Neural cell (in vitro differentiated cells): ENCODE measurements around the gene CYP8B1. TPM values are rescaled to one million over a fixed set of nuclear protein-coding genes. Genes with fewer than 3 reads are reported as not detected.

Source experiments
- H2AFZ ChIP-seq: fragments of 200-600, 300-800 bp; sonication (generic), shearing (Covaris generic); 2 replicates; pipeline ENCODE4 v1.6.0; 2014; ENCODE audit warnings: low read depth, mild to moderate bottlenecking, antibody characterized with exemption, low read length, moderate library complexity
- H3F3A ChIP-seq: fragments of 200-600 bp; shearing (Covaris generic); 2 replicates; pipeline ENCODE4 v1.6.1; 2016; ENCODE audit warnings: mild to moderate bottlenecking, moderate library complexity, mixed read lengths, antibody characterized with exemption, low read length; ENCODE audit not compliant: insufficient read depth, poor library complexity, severe bottlenecking
- H3K27ac ChIP-seq: fragments of 200-600, 300-800 bp; sonication (generic), shearing (Covaris generic); 2 replicates; pipeline ENCODE4 v1.5.1; 2014; ENCODE audit warnings: mild to moderate bottlenecking, low read length, moderate library complexity
- H3K27me3 ChIP-seq: fragments of 300-800, 200-600 bp; sonication (generic), shearing (Covaris generic); 2 replicates; pipeline ENCODE4 v1.6.0; 2014; ENCODE audit warnings: mild to moderate bottlenecking, low read depth, low read length, moderate library complexity; ENCODE audit not compliant: insufficient read depth
- H3K36me3 ChIP-seq: fragments of 300-800, 200-600 bp; sonication (generic), shearing (Covaris generic); 2 replicates; pipeline ENCODE4 v1.5.1; 2014; ENCODE audit warnings: mild to moderate bottlenecking, antibody characterized with exemption, low read length, moderate library complexity; ENCODE audit not compliant: insufficient read depth
- H3K4me2 ChIP-seq: fragments of 300-800, 200-600 bp; sonication (generic), shearing (Covaris generic); 2 replicates; pipeline ENCODE4 v1.6.0; 2014; ENCODE audit warnings: mild to moderate bottlenecking, low read length
- H3K4me3 ChIP-seq: fragments of 300-800, 200-600 bp; sonication (generic), shearing (Covaris generic); 2 replicates; pipeline ENCODE4 v1.5.1; 2014; ENCODE audit warnings: mild to moderate bottlenecking, low read length, moderate library complexity
- H3K79me2 ChIP-seq: fragments of 200-600 bp; shearing (Covaris generic); replicated peaks from 2 replicates; pipeline ENCODE4 v1.6.0; 2014; ENCODE audit warnings: mild to moderate bottlenecking, low read length, moderate library complexity; ENCODE audit not compliant: insufficient read depth
- H3K9ac ChIP-seq: fragments of 300-800, 200-600 bp; sonication (generic), shearing (Covaris generic); 2 replicates; pipeline ENCODE4 v1.6.1; 2016; ENCODE audit warnings: mild to moderate bottlenecking, low read length, mixed read lengths
- H3K9me2 ChIP-seq: fragments of 200-600 bp; shearing (Covaris generic); 2 replicates; pipeline ENCODE4 v1.6.1; 2016; ENCODE audit warnings: mild to moderate bottlenecking, low read length, mixed read lengths; ENCODE audit not compliant: insufficient read depth
- H3K9me3 ChIP-seq: fragments of 200-600, 300-800 bp; sonication (generic), shearing (Covaris generic); 2 replicates; pipeline ENCODE4 v1.6.1; 2016; ENCODE audit warnings: mild to moderate bottlenecking, mixed run types, low read length, moderate library complexity, mixed read lengths
- H4K20me1 ChIP-seq: fragments of 200-600 bp; shearing (Covaris generic); 2 replicates; pipeline ENCODE4 v1.6.1; 2016; ENCODE audit warnings: mild to moderate bottlenecking, mixed run types; ENCODE audit not compliant: insufficient read depth
- EP300 ChIP-seq: fragments of 450-650 bp; conservative IDR thresholded peaks from 2 replicates; pipeline ENCODE4 v1.6.1; 2014; ENCODE audit warnings: antibody characterized with exemption, mild to moderate bottlenecking, moderate library complexity; ENCODE audit not compliant: poor library complexity, severe bottlenecking
- EZH2 ChIP-seq: fragments of 200-600, 300-800 bp; shearing (Covaris generic), sonication (generic); IDR thresholded peaks from 2 replicates; pipeline ENCODE4 v1.6.1; 2014; ENCODE audit warnings: antibody characterized with exemption, low read length, borderline replicate concordance, mild to moderate bottlenecking; ENCODE audit not compliant: insufficient read depth, poor library complexity, severe bottlenecking
- MXI1 ChIP-seq: fragments of 450-650 bp; conservative IDR thresholded peaks from 2 replicates; pipeline ENCODE4 v1.6.1; 2014; ENCODE audit warnings: antibody characterized with exemption, mild to moderate bottlenecking; ENCODE audit not compliant: poor library complexity, severe bottlenecking
- POLR2AphosphoS5 ChIP-seq: IDR thresholded peaks from 2 replicates; pipeline ENCODE4 v1.6.1; 2012
- RAD21 ChIP-seq: fragments of 450-650 bp; conservative IDR thresholded peaks from 2 replicates; pipeline ENCODE4 v1.6.1; 2014; ENCODE audit warnings: antibody characterized with exemption, mild to moderate bottlenecking, moderate library complexity
- SMC3 ChIP-seq: fragments of 450-650 bp; conservative IDR thresholded peaks from 2 replicates; pipeline ENCODE4 v1.6.1; 2014; ENCODE audit warnings: antibody characterized with exemption, mild to moderate bottlenecking, moderate library complexity; ENCODE audit not compliant: poor library complexity
- TAF1 ChIP-seq: IDR thresholded peaks from 2 replicates; pipeline ENCODE4 v1.6.1; 2012; ENCODE audit warnings: low read depth
- polyA plus RNA-seq: library from polyadenylated mRNA; depleted of rRNA; stranded (reverse); fragments of >200 nt; gene quantifications from 2 replicates; pipeline ENCODE4 v1.2.3, GENCODE V29; 2014
- TF ChIP-seq, protein P1 (sequence below): fragments of 450-650 bp; IDR thresholded peaks from 2 replicates; pipeline ENCODE4 v1.5.1; 2014; ENCODE audit warnings: antibody characterized with exemption, mild to moderate bottlenecking, moderate library complexity; ENCODE audit not compliant: poor library complexity, severe bottlenecking
- TF ChIP-seq, protein P2 (sequence below): IDR thresholded peaks from 2 replicates; pipeline ENCODE4 v1.6.1; 2012; ENCODE audit warnings: borderline replicate concordance

Gene CYP8B1
- polyA plus RNA-seq, 1 donor from 2014 or later, result not detected

DNA sequence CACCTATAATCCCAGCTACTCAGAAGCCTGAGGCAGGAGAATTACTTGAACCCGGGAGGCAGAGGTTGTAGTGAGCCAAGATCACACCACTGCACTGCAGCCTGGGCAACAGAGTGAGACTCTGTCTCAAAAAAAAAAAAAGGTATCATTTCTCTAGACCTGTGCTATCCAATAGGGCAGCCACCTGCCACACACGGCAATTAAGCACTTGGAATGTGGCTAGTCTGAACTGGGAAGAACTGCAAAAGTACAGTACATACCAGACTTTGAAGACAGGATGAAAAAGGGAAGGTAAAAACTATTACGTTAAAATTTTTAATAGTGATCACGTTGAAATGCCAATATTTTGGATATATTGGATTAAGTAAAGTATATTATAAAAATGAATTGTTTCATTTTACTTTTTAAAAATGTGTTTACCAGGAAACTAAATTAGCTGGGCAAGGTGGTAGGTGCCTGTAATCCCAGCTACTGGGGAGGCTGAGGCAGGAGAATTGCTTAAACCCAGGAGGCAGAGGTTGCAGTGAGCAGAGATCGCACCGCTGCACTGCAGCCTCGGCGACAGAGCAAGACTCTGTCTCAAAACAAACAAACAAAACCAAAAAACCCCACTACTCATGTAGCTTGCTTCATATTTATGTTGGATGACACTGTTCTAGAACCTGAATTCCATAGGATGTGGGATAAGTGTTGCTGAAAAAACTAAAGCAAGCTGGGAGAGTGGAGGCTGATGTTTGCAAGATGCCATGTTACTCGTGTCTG is 2.3 kb downstream of the CYP8B1 start:
- Histone ChIP-seq H2AFZ (no peak overlapping the region), H3K79me2 (no peaks in the 10 kb centered on the region), H3K36me3 (no peaks in the 10 kb centered on the region), H3K9ac (no peak overlapping the region), H3K9me3 (no peaks in the 10 kb centered on the region), H3F3A (no peaks in the 10 kb centered on the region), H3K9me2 (no peaks in the 10 kb centered on the region), H4K20me1 (no peaks in the 10 kb centered on the region), H3K27ac (no peak overlapping the region), H3K4me2 (no peak overlapping the region), H3K27me3 (no peaks in the 10 kb centered on the region), H3K4me3 (no peak overlapping the region)
- TF ChIP-seq SMC3 (no peak), POLR2AphosphoS5 (no peak), EZH2 (no peak), EP300 (no peak), RAD21 (no peak), MXI1 (no peak), TAF1 (no peak)
- TF ChIP-seq, protein P1, sequence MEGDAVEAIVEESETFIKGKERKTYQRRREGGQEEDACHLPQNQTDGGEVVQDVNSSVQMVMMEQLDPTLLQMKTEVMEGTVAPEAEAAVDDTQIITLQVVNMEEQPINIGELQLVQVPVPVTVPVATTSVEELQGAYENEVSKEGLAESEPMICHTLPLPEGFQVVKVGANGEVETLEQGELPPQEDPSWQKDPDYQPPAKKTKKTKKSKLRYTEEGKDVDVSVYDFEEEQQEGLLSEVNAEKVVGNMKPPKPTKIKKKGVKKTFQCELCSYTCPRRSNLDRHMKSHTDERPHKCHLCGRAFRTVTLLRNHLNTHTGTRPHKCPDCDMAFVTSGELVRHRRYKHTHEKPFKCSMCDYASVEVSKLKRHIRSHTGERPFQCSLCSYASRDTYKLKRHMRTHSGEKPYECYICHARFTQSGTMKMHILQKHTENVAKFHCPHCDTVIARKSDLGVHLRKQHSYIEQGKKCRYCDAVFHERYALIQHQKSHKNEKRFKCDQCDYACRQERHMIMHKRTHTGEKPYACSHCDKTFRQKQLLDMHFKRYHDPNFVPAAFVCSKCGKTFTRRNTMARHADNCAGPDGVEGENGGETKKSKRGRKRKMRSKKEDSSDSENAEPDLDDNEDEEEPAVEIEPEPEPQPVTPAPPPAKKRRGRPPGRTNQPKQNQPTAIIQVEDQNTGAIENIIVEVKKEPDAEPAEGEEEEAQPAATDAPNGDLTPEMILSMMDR, result no peak
- TF ChIP-seq, protein P2, sequence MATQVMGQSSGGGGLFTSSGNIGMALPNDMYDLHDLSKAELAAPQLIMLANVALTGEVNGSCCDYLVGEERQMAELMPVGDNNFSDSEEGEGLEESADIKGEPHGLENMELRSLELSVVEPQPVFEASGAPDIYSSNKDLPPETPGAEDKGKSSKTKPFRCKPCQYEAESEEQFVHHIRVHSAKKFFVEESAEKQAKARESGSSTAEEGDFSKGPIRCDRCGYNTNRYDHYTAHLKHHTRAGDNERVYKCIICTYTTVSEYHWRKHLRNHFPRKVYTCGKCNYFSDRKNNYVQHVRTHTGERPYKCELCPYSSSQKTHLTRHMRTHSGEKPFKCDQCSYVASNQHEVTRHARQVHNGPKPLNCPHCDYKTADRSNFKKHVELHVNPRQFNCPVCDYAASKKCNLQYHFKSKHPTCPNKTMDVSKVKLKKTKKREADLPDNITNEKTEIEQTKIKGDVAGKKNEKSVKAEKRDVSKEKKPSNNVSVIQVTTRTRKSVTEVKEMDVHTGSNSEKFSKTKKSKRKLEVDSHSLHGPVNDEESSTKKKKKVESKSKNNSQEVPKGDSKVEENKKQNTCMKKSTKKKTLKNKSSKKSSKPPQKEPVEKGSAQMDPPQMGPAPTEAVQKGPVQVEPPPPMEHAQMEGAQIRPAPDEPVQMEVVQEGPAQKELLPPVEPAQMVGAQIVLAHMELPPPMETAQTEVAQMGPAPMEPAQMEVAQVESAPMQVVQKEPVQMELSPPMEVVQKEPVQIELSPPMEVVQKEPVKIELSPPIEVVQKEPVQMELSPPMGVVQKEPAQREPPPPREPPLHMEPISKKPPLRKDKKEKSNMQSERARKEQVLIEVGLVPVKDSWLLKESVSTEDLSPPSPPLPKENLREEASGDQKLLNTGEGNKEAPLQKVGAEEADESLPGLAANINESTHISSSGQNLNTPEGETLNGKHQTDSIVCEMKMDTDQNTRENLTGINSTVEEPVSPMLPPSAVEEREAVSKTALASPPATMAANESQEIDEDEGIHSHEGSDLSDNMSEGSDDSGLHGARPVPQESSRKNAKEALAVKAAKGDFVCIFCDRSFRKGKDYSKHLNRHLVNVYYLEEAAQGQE, result no peak

DNA sequence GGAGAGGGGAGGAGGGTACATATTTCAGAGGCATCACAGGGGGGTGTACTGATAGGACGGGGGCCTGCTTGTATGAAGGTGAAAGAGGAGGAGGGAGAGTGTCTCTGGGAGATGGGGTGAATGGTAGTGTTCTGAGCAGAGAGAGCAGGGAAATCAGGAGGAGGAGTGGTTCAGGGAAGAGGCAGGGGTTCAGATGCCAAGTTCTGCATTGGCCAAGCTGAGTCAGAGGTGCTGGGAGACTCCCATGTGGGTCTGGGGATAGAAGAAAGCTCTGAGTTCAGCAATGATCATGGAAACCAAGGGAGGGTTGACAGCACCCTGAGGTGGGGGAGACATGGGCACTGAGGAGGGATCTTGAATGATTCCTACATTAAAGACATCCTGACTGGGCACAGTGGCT is 3.0 kb downstream of the CYP8B1 start:
- no peaks in the 10 kb centered on the region for H3K9me2 ChIP-seq
- no peaks in the 10 kb centered on the region for H3K36me3 ChIP-seq
- no peaks in the 10 kb centered on the region for H3K27me3 ChIP-seq
- no peaks in the 10 kb centered on the region for H3F3A ChIP-seq
- no peak overlapping the region for H3K27ac ChIP-seq
- no peak overlapping the region for H3K9ac ChIP-seq
- H3K79me2 ChIP-seq, result no peaks in the 10 kb centered on the region
- no peak overlapping the region for H3K4me2 ChIP-seq
- H3K4me3 ChIP-seq, result no peak overlapping the region
- no peak overlapping the region for H2AFZ ChIP-seq
- TF ChIP-seq SMC3, result no peak
- TF ChIP-seq, protein P1, result no peak
- TF ChIP-seq EZH2, result no peak
- no peak for TF ChIP-seq MXI1
- H3K9me3 ChIP-seq, result no peaks in the 10 kb centered on the region
- no peaks in the 10 kb centered on the region for H4K20me1 ChIP-seq
